ENCODE data around the gene HOXA7.

- no peak for TF ChIP-seq EP300 (IDR thresholded peaks at IDR 0.05)
- no peak for TF ChIP-seq CTCF (IDR thresholded peaks at IDR 0.05)
- no peak for TF ChIP-seq POLR2A (IDR thresholded peaks at IDR 0.05)
Measured at GRCh38 chr7:27176524-27176845, 20.0 kb upstream of the HOXA7 start.
